Neural cell (in vitro differentiated cells): Measurements from ENCODE around the gene SKAP1. TPM values are rescaled to one million over a fixed set of nuclear protein-coding genes. Genes with fewer than 3 reads are reported as not detected.

Experiments used
- H2AFZ ChIP-seq: fragments of 200-600, 300-800 bp; sonication (generic), shearing (Covaris generic); 2 replicates; pipeline ENCODE4 v1.6.0; 2014; ENCODE audit warnings: low read depth, mild to moderate bottlenecking, antibody characterized with exemption, low read length, moderate library complexity
- H3F3A ChIP-seq: fragments of 200-600 bp; shearing (Covaris generic); 2 replicates; pipeline ENCODE4 v1.6.1; 2016; ENCODE audit warnings: mild to moderate bottlenecking, moderate library complexity, mixed read lengths, antibody characterized with exemption, low read length; ENCODE audit not compliant: insufficient read depth, poor library complexity, severe bottlenecking
- H3K27ac ChIP-seq: fragments of 200-600, 300-800 bp; sonication (generic), shearing (Covaris generic); 2 replicates; pipeline ENCODE4 v1.5.1; 2014; ENCODE audit warnings: mild to moderate bottlenecking, low read length, moderate library complexity
- H3K27me3 ChIP-seq: fragments of 300-800, 200-600 bp; sonication (generic), shearing (Covaris generic); 2 replicates; pipeline ENCODE4 v1.6.0; 2014; ENCODE audit warnings: mild to moderate bottlenecking, low read depth, low read length, moderate library complexity; ENCODE audit not compliant: insufficient read depth
- H3K36me3 ChIP-seq: fragments of 300-800, 200-600 bp; sonication (generic), shearing (Covaris generic); 2 replicates; pipeline ENCODE4 v1.5.1; 2014; ENCODE audit warnings: mild to moderate bottlenecking, antibody characterized with exemption, low read length, moderate library complexity; ENCODE audit not compliant: insufficient read depth
- H3K4me2 ChIP-seq: fragments of 300-800, 200-600 bp; sonication (generic), shearing (Covaris generic); 2 replicates; pipeline ENCODE4 v1.6.0; 2014; ENCODE audit warnings: mild to moderate bottlenecking, low read length
- H3K4me3 ChIP-seq: fragments of 300-800, 200-600 bp; sonication (generic), shearing (Covaris generic); 2 replicates; pipeline ENCODE4 v1.5.1; 2014; ENCODE audit warnings: mild to moderate bottlenecking, low read length, moderate library complexity
- H3K79me2 ChIP-seq: fragments of 200-600 bp; shearing (Covaris generic); replicated peaks from 2 replicates; pipeline ENCODE4 v1.6.0; 2014; ENCODE audit warnings: mild to moderate bottlenecking, low read length, moderate library complexity; ENCODE audit not compliant: insufficient read depth
- H3K9ac ChIP-seq: fragments of 300-800, 200-600 bp; sonication (generic), shearing (Covaris generic); 2 replicates; pipeline ENCODE4 v1.6.1; 2016; ENCODE audit warnings: mild to moderate bottlenecking, low read length, mixed read lengths
- H3K9me2 ChIP-seq: fragments of 200-600 bp; shearing (Covaris generic); 2 replicates; pipeline ENCODE4 v1.6.1; 2016; ENCODE audit warnings: mild to moderate bottlenecking, low read length, mixed read lengths; ENCODE audit not compliant: insufficient read depth
- H3K9me3 ChIP-seq: fragments of 200-600, 300-800 bp; sonication (generic), shearing (Covaris generic); 2 replicates; pipeline ENCODE4 v1.6.1; 2016; ENCODE audit warnings: mild to moderate bottlenecking, mixed run types, low read length, moderate library complexity, mixed read lengths
- H4K20me1 ChIP-seq: fragments of 200-600 bp; shearing (Covaris generic); 2 replicates; pipeline ENCODE4 v1.6.1; 2016; ENCODE audit warnings: mild to moderate bottlenecking, mixed run types; ENCODE audit not compliant: insufficient read depth
- CTCF ChIP-seq: fragments of 450-650 bp; IDR thresholded peaks from 2 replicates; pipeline ENCODE4 v1.5.1; 2014; ENCODE audit warnings: antibody characterized with exemption, mild to moderate bottlenecking, moderate library complexity; ENCODE audit not compliant: poor library complexity, severe bottlenecking
- EP300 ChIP-seq: fragments of 450-650 bp; conservative IDR thresholded peaks from 2 replicates; pipeline ENCODE4 v1.6.1; 2014; ENCODE audit warnings: antibody characterized with exemption, mild to moderate bottlenecking, moderate library complexity; ENCODE audit not compliant: poor library complexity, severe bottlenecking
- EZH2 ChIP-seq: fragments of 200-600, 300-800 bp; shearing (Covaris generic), sonication (generic); IDR thresholded peaks from 2 replicates; pipeline ENCODE4 v1.6.1; 2014; ENCODE audit warnings: antibody characterized with exemption, low read length, borderline replicate concordance, mild to moderate bottlenecking; ENCODE audit not compliant: insufficient read depth, poor library complexity, severe bottlenecking
- MXI1 ChIP-seq: fragments of 450-650 bp; conservative IDR thresholded peaks from 2 replicates; pipeline ENCODE4 v1.6.1; 2014; ENCODE audit warnings: antibody characterized with exemption, mild to moderate bottlenecking; ENCODE audit not compliant: poor library complexity, severe bottlenecking
- POLR2AphosphoS5 ChIP-seq: IDR thresholded peaks from 2 replicates; pipeline ENCODE4 v1.6.1; 2012
- RAD21 ChIP-seq: fragments of 450-650 bp; conservative IDR thresholded peaks from 2 replicates; pipeline ENCODE4 v1.6.1; 2014; ENCODE audit warnings: antibody characterized with exemption, mild to moderate bottlenecking, moderate library complexity
- REST ChIP-seq: IDR thresholded peaks from 2 replicates; pipeline ENCODE4 v1.6.1; 2012; ENCODE audit warnings: borderline replicate concordance
- SMC3 ChIP-seq: fragments of 450-650 bp; conservative IDR thresholded peaks from 2 replicates; pipeline ENCODE4 v1.6.1; 2014; ENCODE audit warnings: antibody characterized with exemption, mild to moderate bottlenecking, moderate library complexity; ENCODE audit not compliant: poor library complexity
- TAF1 ChIP-seq: IDR thresholded peaks from 2 replicates; pipeline ENCODE4 v1.6.1; 2012; ENCODE audit warnings: low read depth
- polyA plus RNA-seq: library from polyadenylated mRNA; depleted of rRNA; stranded (reverse); fragments of >200 nt; gene quantifications from 2 replicates; pipeline ENCODE4 v1.2.3, GENCODE V29; 2014

The SKAP1 gene
- polyA plus RNA-seq, 1 donor from 2014 or later, result 0.63 TPM

DNA sequence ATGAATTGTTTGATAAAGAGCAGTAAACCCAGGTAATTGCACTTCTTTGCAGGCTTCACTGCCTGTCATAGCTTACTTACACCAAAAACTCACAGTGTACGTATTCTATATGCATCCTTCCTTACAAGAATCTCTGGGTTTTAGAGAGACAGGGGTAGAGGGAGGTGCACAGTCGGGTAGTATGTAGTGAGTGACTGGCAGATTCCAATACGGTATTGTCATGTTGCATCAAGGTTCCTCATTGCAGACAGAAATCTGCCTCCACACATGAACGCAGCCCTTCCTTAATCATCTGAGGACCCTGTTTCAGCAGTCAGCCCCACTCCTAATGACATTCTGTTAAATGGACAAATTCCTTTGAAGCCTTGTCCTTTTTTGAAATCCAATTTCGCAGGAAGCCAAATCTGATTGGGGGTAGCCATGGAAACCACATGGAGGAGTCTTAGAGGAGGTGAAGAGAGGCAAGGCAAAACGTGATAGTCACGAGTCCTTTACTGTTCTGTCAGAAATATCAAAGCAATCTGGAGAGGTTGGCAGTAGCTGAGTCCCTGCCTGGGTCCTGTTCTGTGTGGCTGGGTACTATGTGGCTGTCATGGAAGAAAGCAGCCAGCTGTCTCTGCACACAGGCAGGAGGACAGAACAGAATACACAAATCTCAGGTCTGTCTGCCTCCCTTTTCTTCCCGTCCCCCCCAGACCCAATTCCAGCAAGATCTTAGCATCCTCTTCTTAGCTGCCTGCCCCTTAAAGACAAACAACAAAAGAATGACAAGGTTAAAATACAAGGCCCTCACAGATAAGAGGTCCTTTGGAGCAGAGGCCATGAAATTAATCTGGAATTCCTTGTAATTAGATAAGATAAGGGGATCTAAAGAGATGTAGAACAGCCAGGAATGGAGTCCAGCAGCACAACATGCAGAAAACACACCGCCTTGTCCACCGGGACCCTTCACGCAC is 3.1 kb upstream of the SKAP1 start:
- Histone ChIP-seq H2AFZ (peak overlapping the region; percentile 10), H3K9me2 (no peaks in the 10 kb centered on the region), H3K36me3 (no peaks in the 10 kb centered on the region), H3K9me3 (no peaks in the 10 kb centered on the region), H3K4me2 (no peak overlapping the region), H3K79me2 (no peaks in the 10 kb centered on the region), H3K27me3 (peaks cover 25% of the 10 kb centered on the region), H3K27ac (no peak overlapping the region), H4K20me1 (no peaks in the 10 kb centered on the region), H3K9ac (no peak overlapping the region), H3K4me3 (no peak overlapping the region), H3F3A (no peaks in the 10 kb centered on the region)
- TF ChIP-seq CTCF (no peak), SMC3 (no peak), TAF1 (peak; percentile 24)

- no peak overlapping the region for H3K9ac ChIP-seq
- H3K27ac ChIP-seq, result no peak overlapping the region
- H3K79me2 ChIP-seq, result no peaks in the 10 kb centered on the region
- no peaks in the 10 kb centered on the region for H4K20me1 ChIP-seq
- H3K9me2 ChIP-seq, result no peaks in the 10 kb centered on the region
- H3K27me3 ChIP-seq, result peaks cover 25% of the 10 kb centered on the region
- TF ChIP-seq POLR2AphosphoS5, result no peak
- no peak for TF ChIP-seq EP300
- no peak for TF ChIP-seq REST
- TF ChIP-seq CTCF, result no peak
- no peak for TF ChIP-seq EZH2
- TF ChIP-seq RAD21, result no peak
- TF ChIP-seq SMC3, result no peak
- TF ChIP-seq MXI1, result no peak
- TF ChIP-seq TAF1, result no peak
- no peaks in the 10 kb centered on the region for H3K36me3 ChIP-seq
- H3F3A ChIP-seq, result no peaks in the 10 kb centered on the region
- H3K9me3 ChIP-seq, result no peaks in the 10 kb centered on the region
- no peak overlapping the region for H3K4me2 ChIP-seq
- no peak overlapping the region for H2AFZ ChIP-seq
- no peak overlapping the region for H3K4me3 ChIP-seq
These were observed 858 bp downstream of the SKAP1 start for GRCh38 chr17:48429156-48429555.
